Stimulated activated naive CD8-positive, alpha-beta T cell treated with anti-CD3 and anti-CD28 coated beads, Interleukin-15, Interleukin-2, amounts not matched to agents 100 U/mL and 50 U/mL, for 24 hours (primary cell): Measurements from ENCODE around the gene PAM.
A peak's percentile ranks its signal among the peaks of the same experiment; 100 is the strongest.
"Not testable (repeated sequence)": the region's sequence is repeated elsewhere in the genome, so short reads cannot be mapped to it uniquely, and the experiment has no call there.

ENCODE experiments used
- ATAC-seq: fragments of 150-1000 bp; cut with Tn5 transposase; one replicate; pipeline ENCODE4 v1.10.0; 2021
- DNase-seq: peaks from one replicate; pipeline ENCODE4 v3.0.0; 2021

PAM gene

GRCh38 chr5:102941111-102941510, 186.0 kb downstream of the PAM start:
- DNase-seq: no peak
- ATAC-seq: no peak

DNA sequence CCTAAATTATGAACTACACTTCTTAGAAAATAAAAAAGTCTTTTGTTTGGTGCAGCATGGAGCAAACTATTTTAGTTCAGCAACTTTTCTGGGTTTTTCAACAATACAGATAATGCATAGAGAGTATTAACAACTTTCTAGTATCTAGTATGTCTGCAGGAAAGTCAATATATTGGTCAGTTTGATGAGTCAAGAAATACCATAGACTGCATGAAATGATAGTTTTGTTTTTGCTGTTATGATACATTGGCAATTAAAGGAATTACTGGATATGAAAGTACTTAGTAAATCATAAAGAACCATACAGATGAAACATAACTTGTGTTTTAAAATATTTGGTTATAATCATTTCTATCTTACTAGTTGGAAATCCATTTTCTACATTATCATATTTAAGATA, 191.3 kb downstream of the PAM start:
- DNase-seq (no peak), ATAC-seq (no peak)

GRCh38 chr5:102946971-102947370, 191.9 kb downstream of the PAM start:
- ATAC-seq (no peak), DNase-seq (no peak)

DNA sequence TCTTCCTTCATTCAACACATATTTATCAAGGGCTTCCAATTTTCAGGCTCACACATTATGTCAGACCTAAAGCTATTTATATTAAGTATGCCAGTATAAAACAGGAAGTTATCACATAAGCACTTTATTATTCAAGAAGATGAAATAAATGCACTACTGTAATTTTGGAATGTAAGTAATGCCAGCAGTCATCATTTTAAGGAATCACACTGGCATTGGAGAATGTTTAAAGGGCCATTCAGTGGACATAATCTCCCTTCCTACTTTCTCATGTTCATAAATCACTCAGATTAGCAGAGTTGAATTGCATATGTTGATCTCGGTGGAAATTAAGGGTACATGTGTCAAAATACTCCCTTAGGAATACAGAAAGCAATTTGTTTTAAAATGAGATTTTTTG, 200.4 kb downstream of the PAM start:
- DNase-seq (no peak), ATAC-seq (no peak)

GRCh38 chr5:102956599-102956998, 201.5 kb downstream of the PAM start:
- DNase-seq: no peak
- no peak for ATAC-seq

GRCh38 chr5:102957141-102957540, 202.0 kb downstream of the PAM start:
- ATAC-seq: no peak
- DNase-seq: no peak

DNA sequence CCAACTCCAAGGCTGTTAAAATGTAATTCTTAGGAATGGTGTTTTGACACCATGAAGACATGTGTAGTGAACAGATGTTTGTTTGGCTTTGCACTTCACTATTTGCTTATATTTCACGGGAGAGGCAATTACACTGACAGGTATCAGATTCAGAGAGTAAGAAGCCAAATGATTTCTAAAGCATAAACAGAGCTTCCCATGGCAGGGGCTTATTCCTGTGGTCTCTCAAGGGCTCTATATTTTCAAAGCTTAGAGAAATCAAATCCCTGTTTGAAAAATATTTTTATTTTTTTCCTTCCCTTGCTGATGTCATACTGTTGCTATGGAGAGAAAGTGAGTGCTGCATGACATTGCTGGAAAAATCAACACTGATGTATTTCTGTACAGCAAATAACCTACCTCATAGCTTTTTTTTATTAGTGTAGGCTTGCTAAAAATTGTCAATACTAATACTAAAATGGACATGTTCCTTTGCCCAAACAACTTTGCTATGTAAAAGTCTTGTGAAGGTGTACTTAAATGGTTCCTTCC, 203.4 kb downstream of the PAM start:
- ATAC-seq (no peak), DNase-seq (no peak)

- DNase-seq: no peak
- ATAC-seq: no peak
Observed at GRCh38 chr5:102959055-102959454, 203.9 kb downstream of the PAM start.

DNA sequence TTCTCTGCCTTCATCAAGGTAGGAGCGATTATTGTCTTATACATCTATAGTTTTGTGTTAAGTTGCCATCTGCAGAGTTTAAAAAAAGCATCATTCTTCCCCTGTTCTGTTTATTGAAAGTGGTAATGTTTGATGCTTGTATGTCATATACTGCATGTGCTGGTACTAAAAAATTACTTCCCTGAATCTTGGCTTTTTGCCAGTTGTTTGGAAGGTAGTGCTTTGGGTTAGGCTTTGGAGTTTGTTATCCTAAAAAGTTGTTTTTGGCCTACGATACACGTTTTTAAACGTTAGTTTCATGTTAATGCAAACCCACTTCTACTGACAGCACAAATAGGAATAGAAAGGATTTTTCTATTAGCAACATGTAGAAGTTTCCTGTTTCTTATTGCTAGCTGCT, 206.6 kb downstream of the PAM start:
- no peak for DNase-seq
- ATAC-seq: no peak

- DNase-seq: no peak
- no peak for ATAC-seq
Observed at GRCh38 chr5:102965653-102966052, 210.5 kb downstream of the PAM start.

GRCh38 chr5:102969641-102970040, 214.5 kb downstream of the PAM start:
- ATAC-seq: no peak
- DNase-seq: no peak

- DNase-seq (no peak), ATAC-seq (no peak)
Observed at GRCh38 chr5:102971676-102972293, 216.7 kb downstream of the PAM start.

- ATAC-seq: no peak
Observed at GRCh38 chr5:102974177-102974576, 219.1 kb downstream of the PAM start.

DNA sequence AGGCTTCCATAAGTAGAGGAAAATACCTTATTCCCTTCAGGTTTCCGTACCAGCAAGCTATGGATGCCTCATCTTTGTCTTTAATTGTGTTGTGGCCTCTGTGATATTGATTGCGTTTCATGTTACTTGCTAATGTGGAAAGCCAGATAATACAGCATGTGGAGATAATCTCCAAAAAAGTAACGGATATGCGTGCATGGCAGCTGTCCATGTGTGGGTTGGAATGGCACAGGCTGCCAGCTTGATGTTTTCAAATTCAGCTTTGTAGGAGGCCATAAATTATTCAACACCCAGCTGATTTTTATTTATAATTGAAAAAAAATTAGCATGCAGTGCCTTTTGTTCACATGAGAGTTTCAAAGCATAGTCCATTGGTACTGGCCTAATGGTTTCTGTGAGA, 219.9 kb downstream of the PAM start:
- no peak for ATAC-seq
- no peak for DNase-seq

More at GRCh38 chr5:102974177-102974576, 219.1 kb downstream of the PAM start:
- DNase-seq: no peak

- DNase-seq (no peak), ATAC-seq (peak; percentile 55)
Observed at GRCh38 chr5:102975457-102976182, 220.5 kb downstream of the PAM start.

- ATAC-seq (no peak), DNase-seq (no peak)
Observed at GRCh38 chr5:102981957-102982635, 227.0 kb downstream of the PAM start.

- ATAC-seq (no peak), DNase-seq (no peak)
Observed at GRCh38 chr5:102986074-102986473, 231.0 kb downstream of the PAM start.

DNA sequence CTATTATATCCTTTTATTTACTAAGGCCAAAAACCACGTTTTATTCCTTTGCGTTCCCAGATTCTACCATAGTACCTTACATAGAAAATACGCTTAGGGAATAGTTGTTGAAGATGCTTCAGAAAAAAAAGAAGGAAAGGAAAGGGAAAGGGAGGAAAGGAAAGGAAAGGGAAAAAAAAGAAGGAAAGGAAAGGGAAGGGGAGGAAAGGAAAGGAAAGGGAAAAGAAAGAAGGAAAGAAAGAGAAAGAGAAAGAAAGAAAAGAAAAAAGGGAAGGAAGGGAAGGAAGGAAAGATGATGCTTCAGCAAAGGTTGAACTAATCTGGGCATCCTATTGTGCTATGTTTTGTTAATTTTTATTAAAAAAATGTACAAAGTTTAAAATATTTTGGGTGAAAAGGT, 233.4 kb downstream of the PAM start:
- DNase-seq: no peak
- no peak for ATAC-seq

DNA sequence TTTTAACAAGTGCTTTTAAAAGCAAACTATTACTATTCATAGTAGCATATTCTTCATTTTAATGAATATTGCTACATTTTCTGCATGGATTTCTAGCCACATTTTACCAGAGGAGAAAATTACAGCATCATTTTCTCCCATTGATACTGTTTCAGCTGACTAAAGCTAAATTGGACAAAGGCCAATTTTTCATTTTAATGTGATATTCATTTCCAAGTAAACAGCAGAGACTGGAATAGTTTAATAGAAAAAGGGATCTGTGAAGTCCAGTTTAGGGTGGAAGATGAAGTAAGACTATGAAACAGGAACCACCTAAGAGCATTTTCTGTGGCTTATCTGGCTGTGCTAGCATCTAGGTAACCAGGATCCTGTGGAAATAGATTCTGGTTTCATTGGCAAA, 236.7 kb downstream of the PAM start:
- no peak for ATAC-seq
- no peak for DNase-seq

GRCh38 chr5:102996011-102996575, 241.0 kb downstream of the PAM start:
- DNase-seq (no peak), ATAC-seq (no peak)

DNA sequence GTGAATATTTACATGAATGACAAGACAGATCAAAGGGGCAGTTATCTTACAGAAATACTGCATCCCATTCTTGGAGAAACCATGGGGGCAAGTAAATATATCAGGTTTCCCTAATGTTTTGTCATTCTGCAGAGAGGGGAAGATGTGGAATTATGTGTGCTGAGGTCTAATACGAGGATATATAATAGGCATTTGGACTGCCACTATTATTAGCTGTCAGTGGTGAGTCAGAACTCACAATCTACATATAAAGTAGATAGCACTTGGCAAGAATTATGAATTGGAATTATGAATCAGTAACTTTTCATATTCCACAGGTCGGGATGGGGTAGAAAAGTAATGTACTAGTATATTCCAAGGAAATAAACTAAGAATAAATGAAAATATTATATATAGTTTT, 243.1 kb downstream of the PAM start:
- ATAC-seq (no peak), DNase-seq (no peak)

DNA sequence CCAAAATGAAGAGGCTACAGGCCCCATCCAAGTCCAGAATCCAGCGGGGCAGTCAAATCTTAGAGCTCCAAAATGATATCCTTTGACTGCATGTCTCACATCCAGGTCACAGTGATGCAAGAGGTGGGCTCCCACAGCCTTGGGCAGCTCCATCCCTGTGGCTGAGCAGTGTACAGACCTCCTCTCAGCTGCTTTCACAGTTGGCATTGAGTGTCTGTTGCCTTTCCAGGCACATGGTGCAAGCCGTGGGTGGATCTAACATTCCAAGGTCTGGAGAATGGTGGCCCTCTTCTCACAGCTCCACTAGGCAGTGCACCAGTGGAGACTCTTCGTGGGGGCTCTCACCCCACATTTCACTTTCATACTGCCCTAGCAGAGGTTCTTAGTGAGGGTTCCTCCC, 244.1 kb downstream of the PAM start:
- ATAC-seq: no peak

GRCh38 chr5:102999621-103000020, 244.5 kb downstream of the PAM start:
- DNase-seq, ATAC-seq: not testable (repeated sequence)

More for the DNA sequence above, 244.1 kb downstream of the PAM start:
- DNase-seq: no peak
